ENCODE data around the gene NFILZ. TPM values are rescaled to one million over a fixed set of nuclear protein-coding genes. Genes with fewer than 3 reads are reported as not detected.

Gene NFILZ
- total and polyA plus RNA-seq, 2 donors (not counting 1 experiment from before 2014, with no cell fraction given): not detected

DNA sequence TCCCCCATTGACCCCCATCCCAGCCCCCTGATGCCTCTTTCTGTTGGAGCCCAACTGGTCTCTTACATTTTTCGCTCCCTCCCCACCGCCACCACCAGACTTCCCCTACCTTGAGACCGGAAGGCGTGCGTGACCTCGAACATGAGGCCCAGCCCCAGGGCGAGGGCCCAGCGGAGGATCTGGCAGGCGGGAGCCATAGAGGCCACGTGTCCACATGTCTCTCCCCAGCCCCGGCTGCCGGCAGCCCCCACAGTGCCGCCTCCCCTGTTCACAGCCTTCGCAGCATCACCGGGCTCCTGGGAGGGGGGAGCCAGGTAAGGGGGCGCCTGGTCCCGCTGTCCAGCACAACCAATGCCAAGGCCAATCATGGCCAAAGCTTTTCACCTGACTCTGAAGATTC, 24.9 kb upstream of the NFILZ start:
- Histone ChIP-seq H3K4me3 (replicated peaks in 1 of 4; ENCODE audit: control extremely low read depth in 1 of 4, insufficient read depth in 1 of 4, low read depth in 3 of 4, low read length in 4 of 4) (no peak overlapping the region), H3K4me2 (ENCODE audit: extremely low read depth, insufficient read depth, low read length) (no peak overlapping the region), H3K79me2 (ENCODE audit: control insufficient read depth, insufficient read depth, low read length) (no peaks in the 10 kb centered on the region), H3K27ac (ENCODE audit: insufficient read depth, low read length) (no peak overlapping the region), H3K4me1 (ENCODE audit: control insufficient read depth, extremely low read depth, insufficient read depth, low read length) (peaks cover 7% of the 10 kb centered on the region), H3K9ac (ENCODE audit: insufficient read depth, low read length) (no peak overlapping the region), H2AFZ (ENCODE audit: low read length) (no peak overlapping the region), H3K36me3 (ENCODE audit: control insufficient read depth, insufficient read depth, low read length) (no peaks in the 10 kb centered on the region), H4K20me1 (ENCODE audit: control insufficient read depth, extremely low read depth, insufficient read depth, low read length) (no peaks in the 10 kb centered on the region), H3K27me3 (ENCODE audit: control insufficient read depth, insufficient read depth, low read length) (no peaks in the 10 kb centered on the region), H3K9me3 (ENCODE audit: control insufficient read depth, insufficient read depth, low read depth, low read length) (no peaks in the 10 kb centered on the region)
- TF ChIP-seq, protein P1, sequence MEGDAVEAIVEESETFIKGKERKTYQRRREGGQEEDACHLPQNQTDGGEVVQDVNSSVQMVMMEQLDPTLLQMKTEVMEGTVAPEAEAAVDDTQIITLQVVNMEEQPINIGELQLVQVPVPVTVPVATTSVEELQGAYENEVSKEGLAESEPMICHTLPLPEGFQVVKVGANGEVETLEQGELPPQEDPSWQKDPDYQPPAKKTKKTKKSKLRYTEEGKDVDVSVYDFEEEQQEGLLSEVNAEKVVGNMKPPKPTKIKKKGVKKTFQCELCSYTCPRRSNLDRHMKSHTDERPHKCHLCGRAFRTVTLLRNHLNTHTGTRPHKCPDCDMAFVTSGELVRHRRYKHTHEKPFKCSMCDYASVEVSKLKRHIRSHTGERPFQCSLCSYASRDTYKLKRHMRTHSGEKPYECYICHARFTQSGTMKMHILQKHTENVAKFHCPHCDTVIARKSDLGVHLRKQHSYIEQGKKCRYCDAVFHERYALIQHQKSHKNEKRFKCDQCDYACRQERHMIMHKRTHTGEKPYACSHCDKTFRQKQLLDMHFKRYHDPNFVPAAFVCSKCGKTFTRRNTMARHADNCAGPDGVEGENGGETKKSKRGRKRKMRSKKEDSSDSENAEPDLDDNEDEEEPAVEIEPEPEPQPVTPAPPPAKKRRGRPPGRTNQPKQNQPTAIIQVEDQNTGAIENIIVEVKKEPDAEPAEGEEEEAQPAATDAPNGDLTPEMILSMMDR (conservative IDR thresholded peaks at IDR 0.05 in 1 of 2, IDR thresholded peaks at IDR 0.05 in 1 of 2; ENCODE audit: low read depth in 1 of 2, low read length in 2 of 2): no peak
- DNase-seq (ENCODE audit: low read depth in 2 of 2): no peak

- no peak overlapping the region for H3K4me2 ChIP-seq (ENCODE audit: extremely low read depth, insufficient read depth, low read length)
- H3K4me1 ChIP-seq (ENCODE audit: control insufficient read depth, extremely low read depth, insufficient read depth, low read length): peaks cover 7% of the 10 kb centered on the region
- no peaks in the 10 kb centered on the region for H4K20me1 ChIP-seq (ENCODE audit: control insufficient read depth, extremely low read depth, insufficient read depth, low read length)
- H3K9me3 ChIP-seq (ENCODE audit: control insufficient read depth, insufficient read depth, low read depth, low read length): no peaks in the 10 kb centered on the region
- H3K27ac ChIP-seq (ENCODE audit: insufficient read depth, low read length): no peak overlapping the region
- peak; percentile 33 to 87 for DNase-seq (ENCODE audit: low read depth in 2 of 2)
- H3K79me2 ChIP-seq (ENCODE audit: control insufficient read depth, insufficient read depth, low read length): no peaks in the 10 kb centered on the region
- H3K9ac ChIP-seq (ENCODE audit: insufficient read depth, low read length): no peak overlapping the region
- no peaks in the 10 kb centered on the region for H3K36me3 ChIP-seq (ENCODE audit: control insufficient read depth, insufficient read depth, low read length)
- H3K27me3 ChIP-seq (ENCODE audit: control insufficient read depth, insufficient read depth, low read length): no peaks in the 10 kb centered on the region
- no peak overlapping the region for H2AFZ ChIP-seq (ENCODE audit: low read length)
- no peak for TF ChIP-seq EZH2 (IDR thresholded peaks at IDR 0.05; ENCODE audit: low read length, missing control alignments)
- TF ChIP-seq, protein P1 (conservative IDR thresholded peaks at IDR 0.05 in 1 of 2, IDR thresholded peaks at IDR 0.05 in 1 of 2; ENCODE audit: low read depth in 1 of 2, low read length in 2 of 2): no peak
- H3K4me3 ChIP-seq (replicated peaks in 1 of 4; ENCODE audit: control extremely low read depth in 1 of 4, insufficient read depth in 1 of 4, low read depth in 3 of 4, low read length in 4 of 4): no peak overlapping the region
Measured at GRCh38 chr19:8607386-8607785, 23.0 kb upstream of the NFILZ start.

- Histone ChIP-seq H3K36me3 (ENCODE audit: control insufficient read depth, insufficient read depth, low read length) (no peaks in the 10 kb centered on the region), H3K27me3 (ENCODE audit: control insufficient read depth, insufficient read depth, low read length) (no peaks in the 10 kb centered on the region), H3K9ac (ENCODE audit: insufficient read depth, low read length) (peak overlapping the region; percentile 70), H3K9me3 (ENCODE audit: control insufficient read depth, insufficient read depth, low read depth, low read length) (no peaks in the 10 kb centered on the region), H4K20me1 (ENCODE audit: control insufficient read depth, extremely low read depth, insufficient read depth, low read length) (no peaks in the 10 kb centered on the region), H3K79me2 (ENCODE audit: control insufficient read depth, insufficient read depth, low read length) (no peaks in the 10 kb centered on the region), H3K4me2 (ENCODE audit: extremely low read depth, insufficient read depth, low read length) (peak overlapping the region; percentile 90), H2AFZ (ENCODE audit: low read length) (peak overlapping the region; percentile 89), H3K4me3 (replicated peaks in 1 of 4; ENCODE audit: control extremely low read depth in 1 of 4, insufficient read depth in 1 of 4, low read depth in 3 of 4, low read length in 4 of 4) (peak overlapping the region; percentile 9 to 77 (median 41)), H3K4me1 (ENCODE audit: control insufficient read depth, extremely low read depth, insufficient read depth, low read length) (peaks cover 7% of the 10 kb centered on the region), H3K27ac (ENCODE audit: insufficient read depth, low read length) (peak overlapping the region; percentile 54)
- no peak for TF ChIP-seq EZH2 (IDR thresholded peaks at IDR 0.05; ENCODE audit: low read length, missing control alignments)
- TF ChIP-seq, protein P1 (conservative IDR thresholded peaks at IDR 0.05 in 1 of 2, IDR thresholded peaks at IDR 0.05 in 1 of 2; ENCODE audit: low read depth in 1 of 2, low read length in 2 of 2): no peak
- DNase-seq (ENCODE audit: low read depth in 2 of 2): no peak
Measured at GRCh38 chr19:8608941-8609278, 21.5 kb upstream of the NFILZ start.
